PC-3 (cell line): ENCODE results near the gene TMEM98. TPM values are rescaled to one million over a fixed set of nuclear protein-coding genes. Genes with fewer than 3 reads are reported as not detected.

Experiments used
- ATAC-seq: fragments of 200-7000 bp; cut with Tn5 transposase; 2 replicates; pipeline ENCODE4 v1.9.1; 2020; ENCODE audit warnings: mild to moderate bottlenecking, moderate library complexity
- BruUV-seq: library from RNA; stranded (reverse); fragments of 400-500 nt; replicated peaks from 2 replicates; lab custom pipeline; 2021; lab: Mats Ljungman, UMichigan
- CTCF ChIA-PET: fragments of 300-600 bp; sonication (Branson Sonifier 250); formaldehyde crosslinking; loops from one replicate; lab custom pipeline; 2022; ENCODE audit warnings: antibody characterized with exemption; lab: Charles Lee
- POLR2A ChIA-PET: fragments of 300-600 bp; sonication (Branson Sonifier 250); formaldehyde crosslinking; loops from one replicate; lab custom pipeline; 2022; ENCODE audit warnings: antibody characterized with exemption; ENCODE audit not compliant: unreplicated experiment; lab: Charles Lee
- DNase-seq: peaks from one replicate; pipeline ENCODE4 v3.0.0-alpha.2; 2015
- H2AFZ ChIP-seq: fragments of 300-600 bp; sonication (generic); 2 replicates; pipeline ENCODE4 v1.6.0; 2016; ENCODE audit warnings: antibody characterized with exemption, low read length
- H3F3A ChIP-seq: fragments of 300-600 bp; sonication (generic); one replicate; pipeline ENCODE4 v1.6.0; 2017; ENCODE audit warnings: antibody characterized with exemption, low read length, control low read depth, mild to moderate bottlenecking; ENCODE audit not compliant: unreplicated experiment
- H3K27ac ChIP-seq: fragments of 300-600 bp; sonication (generic); 2 replicates; pipeline ENCODE4 v1.5.1; 2016; ENCODE audit warnings: mild to moderate bottlenecking, low read length
- H3K27me3 ChIP-seq: fragments of 300-600 bp; sonication (generic); 2 replicates; pipeline ENCODE4 v1.6.1; 2016; ENCODE audit warnings: low read length, mixed read lengths
- H3K36me3 ChIP-seq: fragments of 300-600 bp; sonication (generic); 2 replicates; pipeline ENCODE4 v1.6.1; 2016; ENCODE audit warnings: low read depth, mixed run types, low read length, mixed read lengths
- H3K4me1 ChIP-seq: fragments of 300-600 bp; sonication (generic); 2 replicates; pipeline ENCODE4 v1.5.1; 2016; ENCODE audit warnings: low read length; ENCODE audit not compliant: insufficient read depth
- H3K4me2 ChIP-seq: fragments of 300-600 bp; sonication (generic); 2 replicates; pipeline ENCODE4 v1.6.0; 2016; ENCODE audit warnings: low read length
- H3K4me3 ChIP-seq: fragments of 300-600 bp; sonication (generic); 2 replicates; pipeline ENCODE4 v1.5.1; 2016; ENCODE audit warnings: mild to moderate bottlenecking, low read length, mixed read lengths
- H3K79me2 ChIP-seq: fragments of 300-600 bp; sonication (generic); 2 replicates; pipeline ENCODE4 v1.6.1; 2017; ENCODE audit warnings: low read length, mixed read lengths
- H3K9ac ChIP-seq: fragments of 300-600 bp; sonication (generic); 2 replicates; pipeline ENCODE4 v1.6.0; 2016; ENCODE audit warnings: mild to moderate bottlenecking, low read length
- H3K9me2 ChIP-seq: fragments of 300-600 bp; sonication (generic); replicated peaks from 2 replicates; pipeline ENCODE4 v1.6.1; 2016; ENCODE audit warnings: mixed run types, low read length, mixed read lengths
- H3K9me3 ChIP-seq: fragments of 300-600 bp; sonication (generic); 2 replicates; pipeline ENCODE4 v1.6.1; 2016; ENCODE audit warnings: low read length, mixed read lengths
- H4K20me1 ChIP-seq: fragments of 300-600 bp; sonication (generic); 2 replicates; pipeline ENCODE4 v1.6.1; 2016; ENCODE audit warnings: low read length, mixed read lengths
- EZH2 ChIP-seq: fragments of 300-600 bp; sonication (generic); IDR thresholded peaks from one replicate; pipeline ENCODE4 v1.6.1; 2017; ENCODE audit warnings: antibody characterized with exemption, mild to moderate bottlenecking, low read length; ENCODE audit not compliant: unreplicated experiment
- EZH2phosphoT487 ChIP-seq: fragments of 300-600 bp; sonication (generic); IDR thresholded peaks from 2 replicates; pipeline ENCODE4 v1.6.1; 2018; ENCODE audit warnings: mild to moderate bottlenecking, antibody characterized with exemption, low read length, borderline replicate concordance
- intact Hi-C: fragments of 100-400 bp; cut with micrococcal nuclease; formaldehyde crosslinking; loops from 2 replicates; pipeline ENCODE4 v1.9.0; 2023
- total RNA-seq: library from RNA; depleted of rRNA; stranded (reverse); fragments of >200 nt; gene quantifications from 2 replicates; pipeline ENCODE4 v1.2.3, GENCODE V29; 2014
- TF ChIP-seq, protein P1 (sequence below): fragments of 300-600 bp; sonication (generic); conservative IDR thresholded peaks from 2 replicates; pipeline ENCODE4 v1.5.1; 2017; ENCODE audit warnings: antibody characterized with exemption, low read depth, mild to moderate bottlenecking, low read length

TMEM98 gene
- total RNA-seq, 1 experiment from 2014 or later: 59.4 TPM

DNA sequence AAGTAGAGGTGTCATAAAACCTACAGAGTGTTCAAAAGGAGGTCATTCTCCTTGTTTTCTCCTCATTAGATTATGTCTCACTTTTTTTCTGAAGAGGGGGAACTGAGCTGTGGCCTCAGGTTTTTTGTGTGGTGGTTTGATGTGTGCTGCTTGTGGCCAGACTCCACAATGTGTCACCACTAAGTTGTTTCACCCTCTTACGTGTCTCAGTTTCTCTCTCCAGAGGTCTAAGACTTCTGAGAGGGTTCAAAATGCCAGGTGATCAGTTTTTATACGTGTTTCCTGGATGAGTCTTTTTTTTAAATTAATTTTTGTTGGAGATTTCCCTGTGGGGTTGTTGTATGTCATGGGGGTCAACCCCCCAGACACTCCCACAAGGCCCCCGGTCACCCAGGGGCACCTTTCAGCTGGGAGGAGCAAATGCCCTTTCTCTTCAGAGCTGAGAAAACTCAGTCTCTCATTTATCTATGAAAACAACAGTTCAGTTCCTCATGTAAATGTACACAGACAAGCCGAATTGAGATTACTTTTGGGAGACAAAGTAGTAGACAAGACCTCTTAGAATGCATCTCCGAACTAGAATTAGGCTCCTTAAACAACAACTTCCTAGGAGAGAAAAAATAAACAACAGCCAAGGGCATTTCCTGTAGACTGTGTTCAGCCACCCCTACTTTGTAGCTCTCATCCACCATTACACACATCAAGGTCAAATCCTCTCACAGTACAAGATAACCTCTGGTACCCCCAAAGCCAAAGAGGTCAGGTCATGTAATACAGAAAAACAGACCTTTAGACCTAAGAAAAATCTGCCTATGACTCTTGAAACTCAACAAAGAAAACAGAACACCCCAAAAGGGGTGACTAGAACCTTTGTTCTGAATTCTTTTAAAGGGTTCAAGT, 23.9 kb upstream of the TMEM98 start:
- no TSS peak for BruUV-seq
- CTCF ChIA-PET: interaction anchor here (0.6 kb wide), 1 partner anchor 24 kb away, joined by 3 read pairs; the partner anchor contains the start of gene TMEM98
- H3K4me1 ChIP-seq: no peaks in the 10 kb centered on the region
- TF ChIP-seq EZH2phosphoT487 (no peak), EZH2 (no peak)
- TF ChIP-seq, protein P1, sequence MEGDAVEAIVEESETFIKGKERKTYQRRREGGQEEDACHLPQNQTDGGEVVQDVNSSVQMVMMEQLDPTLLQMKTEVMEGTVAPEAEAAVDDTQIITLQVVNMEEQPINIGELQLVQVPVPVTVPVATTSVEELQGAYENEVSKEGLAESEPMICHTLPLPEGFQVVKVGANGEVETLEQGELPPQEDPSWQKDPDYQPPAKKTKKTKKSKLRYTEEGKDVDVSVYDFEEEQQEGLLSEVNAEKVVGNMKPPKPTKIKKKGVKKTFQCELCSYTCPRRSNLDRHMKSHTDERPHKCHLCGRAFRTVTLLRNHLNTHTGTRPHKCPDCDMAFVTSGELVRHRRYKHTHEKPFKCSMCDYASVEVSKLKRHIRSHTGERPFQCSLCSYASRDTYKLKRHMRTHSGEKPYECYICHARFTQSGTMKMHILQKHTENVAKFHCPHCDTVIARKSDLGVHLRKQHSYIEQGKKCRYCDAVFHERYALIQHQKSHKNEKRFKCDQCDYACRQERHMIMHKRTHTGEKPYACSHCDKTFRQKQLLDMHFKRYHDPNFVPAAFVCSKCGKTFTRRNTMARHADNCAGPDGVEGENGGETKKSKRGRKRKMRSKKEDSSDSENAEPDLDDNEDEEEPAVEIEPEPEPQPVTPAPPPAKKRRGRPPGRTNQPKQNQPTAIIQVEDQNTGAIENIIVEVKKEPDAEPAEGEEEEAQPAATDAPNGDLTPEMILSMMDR: no peak
- no peaks in the 10 kb centered on the region for H3K27me3 ChIP-seq
- 0 out of 2 replicates have a peak, but pooled peaks cover 3% of the 10 kb centered on the region for H3K9me3 ChIP-seq
- H4K20me1 ChIP-seq: no peaks in the 10 kb centered on the region
- no peaks in the 10 kb centered on the region for H3K9me2 ChIP-seq
- no peak overlapping the region for H2AFZ ChIP-seq
- H3K36me3 ChIP-seq: no peaks in the 10 kb centered on the region
- no peak overlapping the region for H3K27ac ChIP-seq
- DNase-seq (no peak), ATAC-seq (no peak)
- H3K4me2 ChIP-seq: no peak overlapping the region
- no peaks in the 10 kb centered on the region for H3K79me2 ChIP-seq
- H3F3A ChIP-seq: no peaks in the 10 kb centered on the region
- intact Hi-C loops: no loop called here
- no peak overlapping the region for H3K4me3 ChIP-seq
- POLR2A ChIA-PET: no interaction called here
- no peak overlapping the region for H3K9ac ChIP-seq

GRCh38 chr17:32904891-32905290, 23.1 kb upstream of the TMEM98 start:
- Histone ChIP-seq H3K4me3 (no peak overlapping the region), H3K9ac (no peak overlapping the region), H3K4me2 (no peak overlapping the region), H2AFZ (no peak overlapping the region), H4K20me1 (no peaks in the 10 kb centered on the region), H3K4me1 (no peaks in the 10 kb centered on the region), H3K79me2 (no peaks in the 10 kb centered on the region), H3K36me3 (no peaks in the 10 kb centered on the region), H3F3A (no peaks in the 10 kb centered on the region), H3K9me2 (no peaks in the 10 kb centered on the region), H3K27ac (no peak overlapping the region), H3K9me3 (0 out of 2 replicates have a peak, but pooled peaks cover 3% of the 10 kb centered on the region), H3K27me3 (no peaks in the 10 kb centered on the region)
- no peak for TF ChIP-seq EZH2
- no peak for TF ChIP-seq EZH2phosphoT487
- TF ChIP-seq, protein P1: no peak
- no TSS peak for BruUV-seq
- intact Hi-C loops: no loop called here
- ChIA-PET CTCF (interaction anchor here (0.6 kb wide), 1 partner anchor 99 kb away, joined by 3 read pairs; no protein-coding TSS in a partner anchor), POLR2A (no interaction called here)
- ATAC-seq (no peak), DNase-seq (no peak)

DNA sequence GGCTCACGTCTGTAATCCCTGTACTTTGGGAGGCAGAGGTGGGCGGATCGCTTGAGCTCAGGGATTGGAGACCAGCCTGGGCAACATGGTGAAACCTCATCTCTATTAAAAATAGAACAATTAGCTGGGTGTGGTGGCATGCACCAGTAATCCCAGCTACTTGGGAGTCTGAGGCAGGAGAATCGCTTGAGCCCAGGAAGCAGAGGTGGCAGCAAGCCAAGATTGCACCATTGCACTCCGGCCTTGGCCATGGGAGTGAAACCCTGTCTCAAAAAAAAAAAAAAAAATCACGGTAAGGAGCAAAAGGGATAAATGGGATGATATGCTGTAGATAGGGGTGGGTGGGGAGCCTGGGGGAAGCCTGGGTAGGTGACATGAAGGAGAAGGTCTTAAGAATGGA, 20.4 kb upstream of the TMEM98 start:
- TF ChIP-seq EZH2phosphoT487: no peak
- TF ChIP-seq EZH2: no peak
- TF ChIP-seq, protein P1: no peak
- no peak overlapping the region for H3K4me3 ChIP-seq
- peaks cover 9% of the 10 kb centered on the region for H3K4me1 ChIP-seq
- H3K27ac ChIP-seq: no peak overlapping the region
- H3K9me3 ChIP-seq: no peaks in the 10 kb centered on the region
- POLR2A ChIA-PET: no interaction called here
- intact Hi-C loops: no loop called here
- CTCF ChIA-PET: interaction anchor here (1.0 kb wide), 1 partner anchor 124 kb away, joined by 3 read pairs; no protein-coding TSS in a partner anchor
- DNase-seq (no peak), ATAC-seq (no peak)
- H4K20me1 ChIP-seq: no peaks in the 10 kb centered on the region
- no peaks in the 10 kb centered on the region for H3K9me2 ChIP-seq
- no peaks in the 10 kb centered on the region for H3K27me3 ChIP-seq
- H3K4me2 ChIP-seq: no peak overlapping the region
- no peaks in the 10 kb centered on the region for H3K79me2 ChIP-seq
- H3K36me3 ChIP-seq: no peaks in the 10 kb centered on the region
- H3F3A ChIP-seq: no peaks in the 10 kb centered on the region
- H2AFZ ChIP-seq: no peak overlapping the region
- no peak overlapping the region for H3K9ac ChIP-seq
- no TSS peak for BruUV-seq
